K562 (cell line): ENCODE data around the gene SAP130. TPM values are rescaled to one million over a fixed set of nuclear protein-coding genes. Genes with fewer than 3 reads are reported as not detected.

Experiments used
- BDP1 ChIP-seq: IDR thresholded peaks from 3 replicates; pipeline ENCODE4 v1.6.1; 2011; ENCODE audit not compliant: insufficient read length, insufficient read depth
- CBX1 ChIP-seq: sonication (generic); IDR thresholded peaks from 2 replicates; pipeline ENCODE4 v1.6.1; 2016; ENCODE audit warnings: antibody characterized with exemption, low read depth, mild to moderate bottlenecking
- CBX3 ChIP-seq, 2 experiments: IDR thresholded peaks; 1 replicate in 1 of 2; 2 replicates in 1 of 2; pipeline ENCODE4 v1.6.1; 2012; ENCODE audit warnings: inconsistent platforms in 2 of 2, low read length in 2 of 2, borderline replicate concordance in 1 of 2, control low read depth in 1 of 2
- E2F3 ChIP-seq: fragments of 250-450 bp; sonication (Bioruptor Pico); IDR thresholded peaks from 2 replicates; pipeline ENCODE4 v1.4.0; 2020; ENCODE audit warnings: mild to moderate bottlenecking
- ELF1 ChIP-seq: fragments of 200-800 bp; sonication (Bioruptor generic); IDR thresholded peaks from 2 replicates; pipeline ENCODE4 v1.6.1; 2016; ENCODE audit warnings: missing genetic modification characterization, missing compliant biosample characterization
- EP400 ChIP-seq: fragments of 450-650 bp; IDR thresholded peaks from 2 replicates; pipeline ENCODE4 v1.6.1; 2017; ENCODE audit warnings: antibody characterized with exemption, mild to moderate bottlenecking, moderate library complexity
- HLTF ChIP-seq: fragments of 450-650 bp; IDR thresholded peaks from 2 replicates; pipeline ENCODE4 v1.6.1; 2016
- MED1 ChIP-seq: sonication (generic); formaldehyde crosslinking; IDR thresholded peaks from 2 replicates; pipeline ENCODE4 v1.8.1; 2023; ENCODE audit warnings: missing genetic modification reagents, borderline replicate concordance
- NCOR1 ChIP-seq: fragments of 450-650 bp; IDR thresholded peaks from 2 replicates; pipeline ENCODE4 v1.6.1; 2016; ENCODE audit warnings: mild to moderate bottlenecking, moderate library complexity
- NFRKB ChIP-seq: fragments of 450-650 bp; IDR thresholded peaks from 2 replicates; pipeline ENCODE4 v1.6.1; 2016; ENCODE audit warnings: low read depth
- NR4A1 ChIP-seq, 2 experiments: fragments of 250-450 bp in 1 of 2; fragments of 450-650 bp in 1 of 2; sonication (Bioruptor Pico) in 1 of 2; IDR thresholded peaks; 2 replicates each; pipeline versions ENCODE4 v1.4.0 to v1.6.1; 2016 to 2020; ENCODE audit warnings: mild to moderate bottlenecking in 2 of 2, missing compliant biosample characterization in 1 of 2, missing genetic modification characterization in 1 of 2, moderate library complexity in 1 of 2
- PHB ChIP-seq: fragments of 250-450 bp; sonication (Bioruptor Pico); IDR thresholded peaks from 2 replicates; pipeline ENCODE4 v1.5.0; 2021
- PYGO2 ChIP-seq: fragments of 450-650 bp; IDR thresholded peaks from 2 replicates; pipeline ENCODE4 v1.6.1; 2016; ENCODE audit warnings: mild to moderate bottlenecking, missing genetic modification characterization, moderate library complexity, missing compliant biosample characterization
- SIN3B ChIP-seq: fragments of 450-650 bp; IDR thresholded peaks from 2 replicates; pipeline ENCODE4 v1.6.1; 2017; ENCODE audit warnings: low read depth, mild to moderate bottlenecking, moderate library complexity
- SMC3 ChIP-seq: conservative IDR thresholded peaks from 2 replicates; pipeline ENCODE4 v1.6.1; 2011; ENCODE audit warnings: low read depth, low read length, improper control_type of control experiment; ENCODE audit not compliant: insufficient read depth
- SREBF2 ChIP-seq: sonication (generic); formaldehyde crosslinking; IDR thresholded peaks from 2 replicates; pipeline ENCODE4 v1.4.0; 2020; ENCODE audit warnings: mild to moderate bottlenecking, missing genetic modification reagents
- SRSF3 ChIP-seq: fragments of 200-400 bp; formaldehyde crosslinking; IDR thresholded peaks from 2 replicates; pipeline ENCODE4 v1.6.1; 2016; ENCODE audit warnings: mild to moderate bottlenecking, low read length, moderate library complexity; ENCODE audit not compliant: insufficient read depth
- TAF15 ChIP-seq: fragments of 200-400 bp; formaldehyde crosslinking; IDR thresholded peaks from 2 replicates; pipeline ENCODE4 v1.6.1; 2017; ENCODE audit warnings: mild to moderate bottlenecking, low read depth, low read length, moderate library complexity
- TRIM28 ChIP-seq: fragments of 450-650 bp; IDR thresholded peaks from 2 replicates; pipeline ENCODE4 v1.6.1; 2017
- USF1 ChIP-seq: sonication (generic); formaldehyde crosslinking; IDR thresholded peaks from 2 replicates; pipeline ENCODE4 v1.9.0; 2022; ENCODE audit warnings: mild to moderate bottlenecking, missing genetic modification reagents
- ZBTB26 ChIP-seq: fragments of 450-650 bp; formaldehyde crosslinking; IDR thresholded peaks from 2 replicates; pipeline ENCODE4 v1.4.0; 2022; ENCODE audit warnings: missing genetic modification characterization
- ZNF217 ChIP-seq: sonication (generic); formaldehyde crosslinking; IDR thresholded peaks from 2 replicates; pipeline ENCODE4 v1.8.0; 2022; ENCODE audit warnings: mild to moderate bottlenecking, missing genetic modification reagents
- ZNF23 ChIP-seq: fragments of 250-450 bp; sonication (Bioruptor Pico); IDR thresholded peaks from 2 replicates; pipeline ENCODE4 v1.4.0; 2020; ENCODE audit warnings: mild to moderate bottlenecking
- ZNF280A ChIP-seq: fragments of 450-650 bp; IDR thresholded peaks from 2 replicates; pipeline ENCODE4 v1.6.1; 2018; ENCODE audit warnings: mild to moderate bottlenecking, low read depth; ENCODE audit not compliant: partially characterized antibody
- ZNF408 ChIP-seq: fragments of 250-450 bp; sonication (Bioruptor Pico); IDR thresholded peaks from 2 replicates; pipeline ENCODE4 v1.4.0; 2020; ENCODE audit warnings: low read depth, mild to moderate bottlenecking, moderate library complexity
- ZNF551 ChIP-seq: fragments of 250-450 bp; sonication (Bioruptor Pico); IDR thresholded peaks from 2 replicates; pipeline ENCODE4 v1.5.0; 2021; ENCODE audit warnings: mild to moderate bottlenecking, moderate library complexity
- ZNF561 ChIP-seq: fragments of 450-650 bp; formaldehyde crosslinking; conservative IDR thresholded peaks from 2 replicates; pipeline ENCODE4 v1.4.0; 2020; ENCODE audit warnings: mild to moderate bottlenecking, moderate library complexity
- polyA plus RNA-seq, 8 experiments: library from polyadenylated mRNA; depleted of rRNA in 4 of 8; stranded (reverse) in 5 of 8; unstranded in 3 of 8; fragments of >200 nt; fragmentation: Nextera tagmentation in 2 of 8; fragmentation: Illumina TruSeq in 1 of 8; extraction: Ambion mirVana in 2 of 8; extraction: Trizol in 1 of 8; gene quantifications; 2 replicates each; pipeline versions ENCODE4 v1.2.1 to v1.2.3, GENCODE V29; 2011 to 2014; ENCODE audit warnings: inconsistent platforms in 1 of 8, missing spikeins in 1 of 8
- total RNA-seq, 7 experiments: library from RNA; depleted of rRNA in 6 of 7; stranded (reverse); fragments of >200 nt in 6 of 7; fragmentation: Illumina TruSeq in 2 of 7; extraction: Trizol in 2 of 7; gene quantifications; 2 replicates each; pipeline versions ENCODE4 v1.2.1 to v1.2.3, GENCODE V29; 2011 to 2021; ENCODE audit warnings: low replicate concordance in 1 of 7

The SAP130 gene
- total and polyA plus RNA-seq, 9 of the 15 experiments (the other 6 are each of a cell fraction or from before 2014, with no cell fraction given): 4.5 to 33.4 (median 7.4) TPM

DNA sequence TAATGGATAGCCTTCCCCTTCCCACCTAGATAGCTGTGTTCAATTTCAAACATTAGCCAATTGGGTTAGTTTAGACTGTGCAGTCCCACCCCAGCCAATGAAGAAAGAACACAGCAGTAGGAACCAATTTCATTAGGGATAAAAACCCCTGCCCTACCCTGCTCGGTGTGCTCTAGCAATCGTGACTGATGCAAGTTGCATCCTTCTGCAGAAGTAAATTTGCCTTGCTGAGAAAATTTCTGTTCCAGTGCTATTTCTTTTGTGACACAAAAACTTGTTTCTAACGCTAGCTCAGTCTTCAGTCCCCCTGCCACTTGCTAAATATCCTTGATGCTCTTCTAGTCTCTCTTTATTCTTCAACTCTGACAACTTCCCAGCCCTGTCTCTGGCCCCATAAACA lies 15.2 kb upstream of the SAP130 start (continued):
- TF ChIP-seq ZNF280A: peak; percentile 72
- no peak for TF ChIP-seq SREBF2 (CRISPR knock-in tag)
- TF ChIP-seq TRIM28: peak; percentile 86
- no peak for TF ChIP-seq ZNF408 (CRISPR knock-in tag)
- TF ChIP-seq NR4A1 (CRISPR knock-in tag; IDR thresholded peaks at IDR 0.05): no peak
- no peak for TF ChIP-seq NR4A1 (tag; IDR thresholded peaks at IDR 0.05)
- no peak for TF ChIP-seq ELF1 (tag)
- no peak for TF ChIP-seq PHB (CRISPR knock-in tag)
- no peak for TF ChIP-seq ZNF23
- TF ChIP-seq SMC3: no peak
- TF ChIP-seq BDP1: no peak
- peak; percentile 79; the same call in 1 of the 2 replicates for TF ChIP-seq ZNF561 (CRISPR knock-in tag)
- 0 out of 2 replicates have a peak, but pooled peaks have one; percentile 47 for TF ChIP-seq CBX1
- no peak for TF ChIP-seq NFRKB
- TF ChIP-seq HLTF: no peak
- TF ChIP-seq ZNF551: no peak
- no peak for TF ChIP-seq ZNF217
- TF ChIP-seq SRSF3: no peak
- TF ChIP-seq SIN3B: no peak
- TF ChIP-seq EP400: no peak
- TF ChIP-seq E2F3: no peak
- TF ChIP-seq MED1: no peak
- peak in 1 of 2 experiments; percentile 89; a peak in 2 of 3 replicates for TF ChIP-seq CBX3 (IDR thresholded peaks at IDR 0.05; ENCODE audit: borderline replicate concordance in 1 of 2, low read length in 2 of 2)
- TF ChIP-seq TAF15: no peak
- no peak for TF ChIP-seq NCOR1
- no peak for TF ChIP-seq USF1 (CRISPR knock-in tag)
- no peak for TF ChIP-seq PYGO2 (tag)
- no peak for TF ChIP-seq ZBTB26 (CRISPR knock-in tag)
